ENCODE data around the gene MYBBP1A.

The MYBBP1A gene

DNA sequence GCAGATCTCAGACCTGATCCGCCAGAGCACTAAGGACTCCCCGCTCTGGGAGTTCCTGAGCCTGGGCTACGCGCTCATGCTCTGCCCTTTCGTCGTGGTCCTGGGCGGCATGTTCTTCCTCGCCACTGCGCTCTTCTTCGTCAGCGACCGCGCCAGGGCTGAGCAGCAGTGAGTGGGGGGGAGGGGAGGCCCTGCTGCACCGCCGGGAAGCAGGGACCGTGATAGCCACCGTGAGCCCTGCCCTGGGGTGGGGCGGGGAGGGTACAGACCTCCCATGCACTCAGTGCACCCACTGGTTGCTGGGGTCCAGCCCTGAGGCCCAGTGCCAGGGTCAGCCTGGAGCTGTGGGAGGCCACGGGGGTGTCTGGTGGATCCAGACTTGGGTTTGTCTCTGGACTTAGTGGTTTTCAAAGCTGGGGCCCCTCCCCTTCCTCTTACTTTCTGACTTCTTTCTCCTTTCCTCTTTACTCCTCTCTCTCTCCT is 18.9 kb downstream of the MYBBP1A start:
- no peak for DNase-seq (ENCODE audit: low read depth in 2 of 2)

DNA sequence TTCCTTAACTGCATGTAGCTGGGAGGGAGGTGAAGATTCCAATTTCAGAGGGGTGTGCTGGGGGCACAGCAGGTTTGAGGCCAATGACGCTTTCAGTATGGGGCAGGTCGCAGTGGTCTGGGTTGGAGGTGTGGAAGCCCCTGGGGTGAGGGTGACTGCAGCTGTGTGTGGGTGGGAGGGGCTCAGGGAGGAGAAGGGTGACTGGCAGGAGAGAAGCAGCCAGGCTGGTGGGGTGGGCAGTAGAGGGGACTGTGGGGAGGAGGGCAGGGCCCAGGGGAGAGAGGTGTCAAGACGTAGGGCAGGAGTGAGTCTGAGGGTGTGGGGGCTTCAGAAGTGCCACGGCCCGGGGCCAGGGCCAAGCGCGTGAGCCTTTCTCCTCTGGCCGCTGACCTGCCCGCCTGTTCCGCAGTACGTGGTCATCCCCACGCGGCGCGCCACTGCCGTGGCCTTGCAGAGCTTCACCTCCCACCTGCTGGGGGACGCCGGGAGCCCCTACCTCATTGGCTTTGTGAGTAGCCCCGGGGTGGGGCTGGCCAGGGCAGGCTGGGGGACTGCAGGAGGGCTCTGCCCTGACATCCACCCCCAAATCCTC is 19.4 kb downstream of the MYBBP1A start:
- DNase-seq (ENCODE audit: low read depth in 2 of 2) = no peak

DNA sequence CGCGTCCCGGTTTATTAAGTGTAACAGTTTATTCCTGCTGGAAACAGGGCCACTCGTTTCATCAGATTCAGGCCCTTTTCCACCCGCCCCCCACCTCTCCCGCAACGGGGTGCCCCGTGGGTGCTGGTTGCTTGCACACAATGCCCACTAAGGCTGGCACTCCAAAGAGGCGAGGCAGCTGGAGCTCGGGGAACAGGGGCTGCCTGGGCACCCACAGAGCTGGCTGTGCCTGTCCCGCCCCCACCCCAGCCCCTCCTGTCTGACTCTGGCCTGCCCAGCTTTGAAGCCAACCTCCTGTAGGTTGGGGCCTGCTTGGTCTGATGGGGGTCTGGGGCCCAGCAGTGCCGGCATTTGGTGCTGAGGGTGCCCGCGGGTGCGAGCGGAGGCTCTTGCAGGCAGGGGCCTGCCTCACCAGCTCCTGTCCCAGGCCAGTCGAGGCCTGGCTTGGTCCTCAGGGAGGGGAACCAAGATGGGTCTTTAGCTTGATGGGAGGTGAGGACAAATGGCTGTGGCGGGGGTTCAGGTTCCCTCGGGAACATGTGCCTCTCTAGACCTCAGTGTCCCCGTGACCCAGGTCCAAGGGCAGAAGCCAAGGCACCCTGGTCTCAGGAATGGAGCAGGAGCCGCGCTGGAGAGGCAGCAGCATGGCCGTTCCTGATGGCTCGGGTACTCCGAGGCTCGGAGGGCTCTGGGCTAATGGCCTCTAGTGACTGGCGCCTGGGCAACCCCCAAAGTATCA is 20.1 kb downstream of the MYBBP1A start:
- no peak for DNase-seq (ENCODE audit: low read depth in 2 of 2)

DNA sequence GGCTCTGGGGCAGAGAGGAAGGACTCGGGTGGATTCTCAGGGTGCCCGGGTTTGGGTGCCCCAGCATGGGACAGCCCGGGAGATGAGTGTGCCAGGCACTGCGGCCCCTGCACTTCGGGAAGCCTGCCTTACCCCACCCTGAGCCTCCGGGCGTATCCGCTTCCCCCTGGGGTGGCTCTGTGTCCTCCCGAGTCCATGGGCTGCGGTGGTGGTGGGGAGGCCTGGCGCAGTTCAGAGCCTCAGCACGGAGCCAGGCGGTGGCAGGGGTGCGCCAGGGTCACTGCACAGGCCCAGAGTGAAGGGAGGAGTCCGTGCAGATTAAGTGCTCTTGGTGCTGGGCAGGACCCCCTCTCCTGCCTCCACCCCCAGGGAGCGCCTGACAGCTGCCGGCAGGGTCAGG is 20.7 kb downstream of the MYBBP1A start:
- no peak for DNase-seq (ENCODE audit: low read depth in 2 of 2)

DNA sequence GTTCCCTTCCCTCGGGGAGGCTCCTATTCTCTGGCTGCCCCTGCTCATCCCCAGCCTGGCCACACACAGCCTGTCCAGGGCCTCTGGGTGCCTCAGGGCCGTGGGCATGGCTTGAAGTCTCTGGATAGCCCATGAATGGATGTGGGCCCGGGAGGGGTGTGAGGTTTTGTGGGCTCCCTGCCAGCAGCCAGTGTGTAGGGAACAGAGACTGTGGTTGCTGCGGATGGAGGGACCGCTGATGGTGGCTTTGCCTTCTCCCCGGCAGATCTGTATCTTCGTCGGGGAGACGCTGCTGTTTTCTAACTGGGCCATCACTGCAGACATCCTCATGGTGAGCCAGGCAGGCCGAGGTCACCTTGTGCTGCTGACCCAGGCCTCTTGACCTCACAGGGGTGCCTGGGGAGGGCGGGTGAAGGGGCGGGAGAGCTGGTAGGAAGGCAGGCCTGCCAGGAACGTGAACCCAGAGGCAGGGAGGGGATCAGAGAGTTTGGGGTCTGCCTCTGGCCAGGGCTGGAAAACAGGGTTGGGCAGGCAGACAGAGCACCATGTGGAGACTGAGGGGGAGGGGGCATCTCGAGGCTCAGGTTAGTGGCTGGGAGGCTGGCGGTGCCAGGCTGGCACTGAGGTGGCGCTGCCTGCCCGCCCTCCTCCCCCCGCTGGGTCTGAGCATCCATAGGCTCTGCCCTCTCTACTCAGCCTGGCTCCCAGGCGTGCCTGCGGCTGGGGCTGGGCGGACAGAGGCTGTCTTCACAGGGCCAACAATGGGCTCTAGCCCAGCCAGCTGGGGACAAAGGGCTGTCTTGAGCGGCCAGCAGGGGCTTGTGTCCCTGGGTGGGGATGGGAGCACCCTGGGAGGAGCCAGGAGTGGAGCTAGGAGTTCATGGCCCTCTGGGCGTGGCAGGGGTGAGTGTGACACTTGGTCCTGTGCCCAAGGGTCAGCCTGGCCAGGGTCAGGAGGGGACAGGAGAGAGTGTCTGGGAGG is 21.4 kb downstream of the MYBBP1A start:
- no peak for DNase-seq (ENCODE audit: low read depth in 2 of 2)

DNA sequence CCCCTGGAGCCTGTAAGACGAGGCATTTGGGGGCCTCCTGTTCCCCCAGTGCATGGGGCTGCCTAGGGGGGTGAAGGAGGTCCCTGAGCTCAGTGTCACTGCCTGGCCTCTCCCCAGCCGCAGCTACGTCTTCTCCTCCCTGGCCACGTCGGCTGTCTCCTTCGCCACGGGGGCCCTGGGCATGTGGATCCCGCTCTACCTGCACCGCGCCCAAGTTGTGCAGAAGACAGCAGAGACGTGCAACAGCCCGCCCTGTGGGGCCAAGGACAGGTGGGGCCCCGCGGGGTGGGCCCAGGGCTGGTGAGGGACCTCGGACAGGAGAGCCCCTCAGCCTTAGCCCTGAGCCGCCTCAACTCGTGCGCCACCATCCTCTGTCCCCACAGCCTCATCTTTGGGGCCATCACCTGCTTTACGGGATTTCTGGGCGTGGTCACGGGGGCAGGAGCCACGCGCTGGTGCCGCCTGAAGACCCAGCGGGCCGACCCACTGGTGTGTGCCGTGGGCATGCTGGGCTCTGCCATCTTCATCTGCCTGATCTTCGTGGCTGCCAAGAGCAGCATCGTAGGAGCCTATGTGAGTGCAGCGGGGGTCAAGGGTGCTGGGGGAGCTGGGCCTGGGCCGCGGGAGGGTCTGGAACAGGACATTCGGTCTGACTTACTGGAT is 22.2 kb downstream of the MYBBP1A start:
- no peak for DNase-seq (ENCODE audit: low read depth in 2 of 2)

DNA sequence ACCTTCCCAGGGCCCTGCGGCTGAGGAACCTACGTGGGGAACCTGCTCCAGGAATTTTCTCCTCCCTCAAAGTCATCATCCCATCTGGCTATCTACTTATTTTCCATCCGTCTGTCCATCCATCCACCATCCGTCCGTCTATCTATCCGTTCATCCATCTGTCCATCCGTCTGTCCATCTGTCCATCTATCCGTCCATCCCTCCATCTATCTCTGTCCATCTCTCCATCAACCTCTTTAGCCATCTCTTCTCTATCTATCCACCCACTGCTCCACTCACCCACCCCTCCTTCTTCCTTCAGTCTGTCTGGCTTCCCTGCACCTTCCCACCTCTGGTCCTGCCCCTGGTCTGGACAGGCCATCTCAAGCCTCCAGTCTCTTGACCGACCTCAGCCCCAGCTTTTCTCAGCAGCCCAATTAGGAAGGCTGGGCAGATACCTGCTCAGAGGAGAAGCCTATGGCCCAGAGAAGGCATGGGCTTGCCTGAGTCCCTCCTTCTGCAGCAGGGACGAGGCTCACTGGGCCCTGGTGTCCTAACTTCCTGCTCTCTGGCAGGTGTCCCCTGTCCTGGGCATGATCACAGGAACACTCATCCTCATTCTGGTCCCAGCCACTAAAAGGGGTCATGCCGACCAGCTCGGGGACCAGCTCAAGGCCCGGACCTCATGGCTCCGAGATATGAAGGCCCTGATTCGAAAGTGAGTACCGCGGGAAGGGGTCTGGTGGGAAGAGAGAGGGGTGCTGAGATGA is 23.0 kb downstream of the MYBBP1A start:
- no peak for DNase-seq (ENCODE audit: low read depth in 2 of 2)

DNA sequence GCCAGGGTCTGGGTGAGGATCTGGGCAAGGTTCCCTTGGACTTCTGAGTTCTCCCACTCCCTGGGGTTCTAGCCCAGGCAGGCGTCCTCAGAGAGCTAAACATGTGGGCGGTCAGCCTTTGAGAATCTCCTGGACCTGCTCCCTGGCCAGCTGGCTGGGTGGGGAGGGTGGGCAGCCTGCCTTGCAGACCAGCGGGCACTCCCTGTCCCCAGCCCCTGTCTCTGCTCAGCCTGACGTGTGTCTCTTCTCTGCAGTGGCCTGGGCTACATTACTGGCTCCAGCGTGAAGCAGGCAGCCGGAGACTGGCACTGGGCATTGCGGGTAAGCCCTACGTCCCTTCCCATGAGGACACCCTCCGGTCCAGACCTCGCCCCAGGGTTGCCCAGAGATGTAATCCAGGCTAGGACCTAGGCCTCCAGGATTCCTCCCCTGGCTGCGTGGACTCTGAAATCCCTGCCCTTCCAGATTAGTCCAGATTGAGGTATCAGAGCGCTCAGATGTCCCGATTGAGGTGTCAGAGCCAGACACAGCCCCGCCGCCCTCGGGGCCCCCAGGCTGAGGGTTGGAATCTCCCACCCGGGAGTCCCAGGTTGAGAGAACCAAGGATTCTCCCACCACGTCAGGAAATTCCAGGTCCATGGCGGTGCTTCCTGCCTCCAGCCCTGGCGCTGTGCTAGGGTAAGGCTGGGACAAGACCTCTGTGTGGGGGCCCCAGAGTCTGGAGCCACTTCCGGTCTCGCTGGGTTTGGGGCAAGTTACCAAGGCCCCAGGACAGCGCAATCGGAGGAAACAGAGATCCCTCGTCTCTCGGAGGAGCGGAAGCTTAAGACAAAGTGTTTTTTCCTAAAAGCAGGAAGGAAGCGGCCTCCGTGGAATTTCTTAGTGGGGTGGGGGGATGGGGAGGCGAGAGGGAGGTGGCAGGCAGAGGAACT is 24.1 kb downstream of the MYBBP1A start:
- no peak for DNase-seq (ENCODE audit: low read depth in 2 of 2)

DNA sequence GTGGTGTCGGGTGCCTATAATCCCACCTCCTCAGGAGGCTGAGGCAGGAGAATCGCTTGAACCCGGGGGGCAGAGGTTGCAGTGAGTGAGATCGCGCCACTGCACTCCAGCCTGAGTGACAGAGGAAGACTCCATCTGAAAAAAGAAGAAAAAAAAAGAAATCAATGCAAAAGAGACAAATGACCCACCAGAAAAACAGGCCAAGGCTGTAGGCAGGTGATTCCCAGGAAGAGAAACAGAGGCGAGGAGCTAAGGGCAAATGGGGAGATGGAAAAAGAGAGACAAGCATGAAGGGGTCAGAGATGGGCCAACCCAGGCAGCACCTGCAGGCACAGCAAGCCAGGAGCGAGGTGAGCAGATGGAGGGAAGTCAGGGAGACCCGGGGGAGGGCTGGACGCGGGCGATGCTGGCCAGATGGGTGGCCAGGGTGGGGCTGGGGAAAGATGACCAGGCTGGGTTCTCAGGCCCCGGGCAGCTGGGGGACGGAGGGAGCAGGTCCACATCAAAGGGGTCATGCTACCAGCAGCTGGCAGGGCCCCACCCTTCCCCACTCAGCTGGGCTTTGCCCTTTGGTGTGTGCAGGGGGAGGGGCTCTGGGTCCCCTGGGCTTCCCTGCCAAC is 25.5 kb downstream of the MYBBP1A start:
- DNase-seq (ENCODE audit: low read depth in 2 of 2) = no peak

DNA sequence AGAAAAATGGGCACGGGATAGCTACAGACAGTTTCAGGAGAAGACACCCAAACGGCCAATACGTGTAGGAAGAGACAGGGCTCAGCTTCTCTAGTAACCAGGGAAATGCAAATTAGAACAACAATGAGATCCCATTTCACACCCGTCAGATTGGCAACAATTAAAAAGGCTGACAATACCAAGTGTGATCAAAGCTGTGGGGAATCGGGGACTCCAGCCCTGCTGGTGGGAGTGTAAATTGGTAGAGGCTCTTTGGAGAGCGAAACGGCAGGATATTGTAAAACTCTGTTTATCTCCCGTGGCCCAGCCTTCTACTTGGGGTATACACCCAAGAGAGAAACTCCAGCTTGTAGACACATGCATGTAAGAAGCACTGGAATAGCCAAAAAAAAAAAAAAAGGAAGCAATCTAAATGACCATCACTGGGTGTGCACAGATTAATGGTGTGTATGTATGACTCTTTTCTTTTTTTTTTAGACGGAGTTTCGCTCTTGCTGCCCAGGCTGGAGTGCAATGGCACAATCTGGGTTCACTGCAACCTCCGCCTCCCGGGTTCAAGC is 27.5 kb downstream of the MYBBP1A start:
- DNase-seq (ENCODE audit: low read depth in 2 of 2) = no peak

DNA sequence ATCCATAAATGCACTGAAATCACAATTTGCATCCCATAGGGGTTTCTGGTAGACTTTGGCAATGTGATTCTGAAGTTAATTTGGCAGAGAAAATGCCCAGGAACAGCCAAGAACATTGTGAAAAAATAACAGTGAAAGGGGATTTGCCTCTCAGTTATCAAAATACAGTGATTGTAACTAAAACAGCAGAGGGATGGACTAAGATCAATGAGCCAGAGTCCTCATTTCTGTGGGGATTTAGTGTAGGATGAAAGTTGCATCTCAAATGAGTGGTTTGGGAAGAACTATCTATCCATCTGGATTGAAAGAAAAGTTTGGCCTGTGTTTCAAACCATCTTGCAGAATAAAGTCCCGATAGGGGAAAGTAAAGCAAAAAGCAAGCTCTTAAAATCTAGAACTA is 28.1 kb downstream of the MYBBP1A start:
- no peak for DNase-seq (ENCODE audit: low read depth in 2 of 2)

DNA sequence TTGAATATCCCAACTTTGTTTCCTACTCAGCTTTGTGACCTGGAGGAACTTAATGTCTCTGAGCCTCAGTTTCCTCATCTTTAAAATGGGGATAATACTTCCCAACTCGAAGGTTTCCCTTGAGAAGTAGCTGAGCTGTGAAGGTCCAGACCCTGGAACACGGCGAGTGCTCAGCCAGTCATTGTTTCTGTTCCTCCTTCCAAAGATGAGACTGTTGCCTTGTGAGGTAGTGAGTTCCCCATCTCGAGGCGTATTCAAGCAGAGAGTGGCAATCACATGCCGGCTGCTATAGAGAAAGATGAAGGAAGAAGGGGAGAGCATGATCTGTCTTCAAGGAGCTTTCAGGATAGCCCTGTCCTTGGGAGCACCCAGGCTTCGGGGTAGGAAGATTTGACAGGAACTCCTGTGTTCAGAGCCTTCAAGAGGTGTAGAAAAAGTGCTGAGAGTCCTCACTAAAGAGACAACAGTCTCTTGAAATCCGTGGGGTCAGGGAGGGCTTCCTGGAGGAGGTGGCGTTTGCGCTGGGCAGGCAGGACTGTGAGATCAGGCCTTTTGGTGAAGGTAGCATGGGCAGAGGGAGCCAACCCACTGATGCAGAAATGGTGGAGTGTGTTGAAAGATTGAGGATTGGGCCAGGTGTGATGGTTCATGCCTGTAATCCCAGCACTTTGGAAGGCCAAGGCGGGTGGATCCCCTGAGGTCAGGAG is 29.3 kb downstream of the MYBBP1A start:
- DNase-seq (ENCODE audit: low read depth in 2 of 2) = no peak

DNA sequence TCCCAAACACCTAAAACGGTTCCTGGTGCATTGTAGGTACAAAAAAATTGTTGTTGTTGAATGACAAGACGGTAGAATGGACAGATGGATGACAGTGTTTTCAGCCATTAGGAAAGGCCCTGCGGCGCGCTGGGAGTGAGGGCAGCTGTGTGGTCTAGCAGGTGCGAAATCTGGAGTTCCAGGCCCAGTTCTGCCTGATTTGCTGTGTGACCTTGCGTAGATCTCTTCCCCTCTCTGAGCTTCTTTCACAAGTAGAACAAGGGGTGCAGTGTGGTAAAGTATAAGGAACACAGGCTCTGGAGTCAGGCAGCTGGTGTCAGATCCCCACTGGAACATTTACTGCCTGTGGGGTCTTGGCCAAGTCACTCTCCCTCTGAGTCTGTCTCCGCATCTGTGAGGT is 31.2 kb downstream of the MYBBP1A start:
- no peak for DNase-seq (ENCODE audit: low read depth in 2 of 2)

DNA sequence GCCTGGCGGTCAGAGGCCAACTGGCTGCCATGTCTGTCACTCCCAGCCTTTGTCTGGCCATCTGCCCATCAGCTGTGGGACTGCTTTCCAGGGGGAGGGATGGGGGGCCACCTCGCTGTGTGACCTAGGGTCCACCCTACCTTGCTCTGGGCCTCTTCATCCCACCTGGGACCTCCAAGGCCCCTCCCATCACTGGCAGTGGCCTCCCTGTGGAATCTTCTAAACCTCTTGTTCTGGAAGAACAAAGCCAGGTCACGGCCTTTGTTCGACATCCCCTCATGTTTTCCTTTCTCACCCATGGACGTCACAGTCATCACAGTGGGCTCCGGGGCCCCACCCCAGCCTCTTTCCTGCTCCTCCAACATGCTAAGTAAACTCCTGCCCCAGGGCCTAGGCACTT is 32.5 kb downstream of the MYBBP1A start:
- DNase-seq (ENCODE audit: low read depth in 2 of 2) = no peak

DNA sequence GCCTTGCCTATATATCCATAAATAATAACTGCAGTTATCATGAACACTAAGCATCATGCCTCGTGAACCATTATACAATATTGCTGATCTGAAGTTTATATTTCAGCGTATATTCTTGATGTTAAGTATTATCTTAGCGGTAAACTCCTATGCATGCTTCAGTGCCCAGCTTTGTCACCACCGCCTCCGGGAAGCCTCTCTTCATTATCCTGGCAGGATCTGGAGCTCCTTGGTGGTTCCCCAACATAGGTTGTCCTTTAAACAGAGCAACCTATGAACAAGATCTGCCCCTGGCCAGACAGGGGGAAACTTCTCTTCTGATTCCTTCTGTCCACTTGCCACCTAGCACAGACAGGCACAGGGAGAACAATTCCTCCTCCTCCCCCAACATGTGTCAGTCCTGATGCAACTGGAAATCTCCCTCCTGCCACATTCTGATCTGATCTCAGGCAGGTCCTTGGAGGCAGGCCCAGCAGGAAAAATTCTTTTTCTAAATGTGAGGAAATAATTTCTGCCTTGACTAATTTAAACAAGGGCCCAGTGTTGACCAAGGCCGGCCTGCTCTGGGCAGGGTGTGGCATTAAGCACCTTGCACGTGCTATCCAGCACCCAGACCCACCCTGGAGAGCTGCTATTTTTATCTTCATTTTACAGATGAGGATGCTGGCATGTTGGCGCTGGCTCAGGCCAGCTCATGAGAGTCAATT is 34.1 kb downstream of the MYBBP1A start:
- peak in 1 of 2 experiments; percentile 8 for DNase-seq (ENCODE audit: low read depth in 2 of 2)

DNA sequence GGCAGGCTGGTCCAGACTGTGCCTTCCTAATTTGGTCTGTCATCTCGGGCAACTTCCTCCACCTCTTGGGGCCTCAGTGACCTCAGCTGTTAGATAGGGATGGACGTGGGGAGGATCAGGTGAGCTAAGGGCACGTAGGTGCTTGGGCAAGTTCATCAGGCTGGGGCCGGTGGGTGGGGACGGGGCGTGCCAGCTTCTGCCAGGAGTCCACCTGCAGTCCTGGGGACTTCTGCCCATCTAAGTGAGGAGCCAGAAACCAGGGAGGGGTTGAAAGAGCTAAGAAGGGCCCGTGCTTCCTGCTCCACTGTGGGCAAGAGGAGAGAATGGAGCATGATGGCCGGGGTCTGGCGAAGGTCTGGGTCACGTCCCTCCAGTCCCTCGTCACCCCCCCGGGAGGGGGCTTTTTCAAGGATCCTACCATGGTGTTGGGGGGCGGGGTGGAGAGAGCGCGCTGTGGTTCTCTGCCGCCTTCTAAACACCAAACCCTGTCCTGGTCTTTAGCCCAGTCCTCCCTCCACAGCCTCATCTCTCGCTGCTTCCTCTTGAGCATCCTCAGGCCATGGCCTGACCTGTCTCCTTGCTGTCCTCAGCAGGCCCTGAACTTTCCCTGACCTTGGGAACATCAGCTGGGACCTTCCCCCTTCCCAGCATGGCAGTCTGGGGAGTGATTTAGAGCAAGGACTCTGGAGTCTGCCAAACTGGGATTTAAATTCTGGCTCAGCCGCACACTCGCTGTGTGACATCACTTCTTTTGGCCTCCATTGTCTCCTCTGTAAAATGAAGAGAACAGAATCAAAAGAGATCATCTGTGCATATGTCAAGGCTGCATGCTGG is 34.9 kb downstream of the MYBBP1A start:
- DNase-seq (ENCODE audit: low read depth in 2 of 2) = no peak

DNA sequence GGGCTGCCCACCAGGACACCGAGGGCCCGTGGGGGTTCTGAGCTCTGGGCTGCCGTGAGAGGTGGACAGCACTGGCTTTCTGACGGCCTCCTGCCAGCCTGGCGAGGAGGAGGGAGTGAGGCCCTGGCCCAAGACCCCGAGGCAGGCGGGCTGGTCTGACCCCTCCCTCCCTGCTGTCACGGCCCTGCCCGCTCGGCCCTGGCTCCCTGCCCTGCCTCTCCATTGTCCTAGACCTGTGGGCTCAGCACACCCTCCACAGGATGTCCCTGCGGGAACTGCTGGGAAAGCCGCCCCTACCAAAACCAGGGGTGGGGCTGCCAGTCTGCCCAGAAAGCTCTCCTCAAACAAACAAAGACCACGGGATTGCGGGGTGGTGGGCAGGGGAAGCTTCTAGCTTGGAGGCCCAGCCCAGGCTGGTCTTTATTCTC is 35.8 kb downstream of the MYBBP1A start:
- no peak for DNase-seq (ENCODE audit: low read depth in 2 of 2)

All from fibroblast of skin of left biceps (primary cell).